K562 (cell line): ENCODE results near the gene ZC3H18. TPM values are rescaled to one million over a fixed set of nuclear protein-coding genes. Genes with fewer than 3 reads are reported as not detected.

Experiments
- ATAC-seq: fragments of 200-7000 bp; cut with Tn5 transposase; 3 replicates; pipeline ENCODE4 v1.9.1; 2020; ENCODE audit warnings: moderate library complexity
- BruUV-seq: library from RNA; stranded (reverse); fragments of 400-500 nt; replicated peaks from 2 replicates; lab custom pipeline; 2021; lab: Mats Ljungman, UMichigan
- CTCF ChIA-PET: fragments of 300-600 bp; formaldehyde crosslinking; extraction: SDS; loops from one replicate; lab custom pipeline; 2021; ENCODE audit warnings: low intra/inter-chr PET ratio; lab: Yijun Ruan, JAX
- POLR2A ChIA-PET: fragments of 300-600, 350-650 bp; sonication (Branson Sonifier 250); formaldehyde crosslinking; extraction: SDS; loops from one replicate; lab custom pipeline; 2021; ENCODE audit warnings: antibody characterized with exemption, inconsistent platforms; lab: Yijun Ruan, JAX
- DNase-seq, 4 experiments: peaks; one replicate each; pipeline versions ENCODE4 v3.0.0 to v3.0.0-alpha.2; 2011 to 2018; ENCODE audit warnings: low spot score in 3 of 4, mixed read lengths in 3 of 4; ENCODE audit errors: extremely low read depth in 1 of 4
- FAIRE-seq: peaks from 2 replicates; lab custom pipeline; 2011; peaks lifted over from hg19 to GRCh38; lab: Jason Lieb, UNC
- H2AFZ ChIP-seq: 2 replicates; pipeline ENCODE4 v1.6.0; 2011; ENCODE audit warnings: low read depth, low read length, control low read depth, inconsistent platforms
- H3K27ac ChIP-seq: fragments of 200-600 bp; 3 replicates; pipeline ENCODE4 v1.8.0; 2011; ENCODE audit warnings: low read depth, mild to moderate bottlenecking, control low read depth, inconsistent platforms, low read length, moderate library complexity, mixed read lengths; ENCODE audit errors: extremely low read depth
- H3K27me3 ChIP-seq, 2 experiments: fragments of 300-600 bp in 1 of 2; 2 replicates in 1 of 2; 3 replicates in 1 of 2; pipeline versions ENCODE4 v1.6.0 to v1.8.0; 2011; ENCODE audit warnings: inconsistent platforms in 2 of 2, low read length in 2 of 2, mild to moderate bottlenecking in 1 of 2, mixed read lengths in 1 of 2, moderate library complexity in 1 of 2; ENCODE audit not compliant: control insufficient read depth in 2 of 2, insufficient read depth in 2 of 2
- H3K36me3 ChIP-seq: fragments of 300-600 bp; 3 replicates; pipeline ENCODE4 v1.8.0; 2011; ENCODE audit warnings: mild to moderate bottlenecking, low read length, inconsistent platforms; ENCODE audit not compliant: control insufficient read depth, insufficient read depth
- H3K4me1 ChIP-seq, 2 experiments: fragments of 200-600 bp in 1 of 2; replicated peaks in 1 of 2; 2 replicates in 1 of 2; 3 replicates in 1 of 2; pipeline versions ENCODE4 v1.5.1 to v1.8.0; 2011; ENCODE audit warnings: inconsistent platforms in 2 of 2, low read length in 2 of 2, mild to moderate bottlenecking in 1 of 2, mixed read lengths in 1 of 2, moderate library complexity in 1 of 2; ENCODE audit not compliant: control insufficient read depth in 2 of 2, insufficient read depth in 2 of 2
- H3K4me2 ChIP-seq: 2 replicates; pipeline ENCODE4 v1.6.1; 2011; ENCODE audit warnings: low read length, control low read depth, inconsistent platforms, mixed read lengths; ENCODE audit not compliant: insufficient read depth
- H3K4me3 ChIP-seq: fragments of 200-600 bp; sonication (generic), shearing (Covaris generic); 2 replicates; pipeline ENCODE4 v1.5.1; 2016; ENCODE audit warnings: control low read depth, inconsistent platforms
- H3K79me2 ChIP-seq: fragments of 200-600 bp; 3 replicates; pipeline ENCODE4 v1.8.0; 2011; ENCODE audit warnings: low read length, inconsistent platforms; ENCODE audit not compliant: control insufficient read depth, insufficient read depth
- H3K9ac ChIP-seq, 2 experiments: 2 replicates each; pipeline versions ENCODE4 v1.6.0 to v1.6.1; 2011; ENCODE audit warnings: low read depth in 2 of 2, low read length in 2 of 2, control low read depth in 1 of 2, inconsistent platforms in 1 of 2, mild to moderate bottlenecking in 1 of 2, mixed read lengths in 1 of 2; ENCODE audit not compliant: insufficient read depth in 1 of 2
- H3K9me1 ChIP-seq: one replicate; pipeline ENCODE4 v1.6.0; 2011; ENCODE audit warnings: inconsistent platforms, mild to moderate bottlenecking, low read length, moderate library complexity; ENCODE audit not compliant: control insufficient read depth, insufficient read depth
- H3K9me3 ChIP-seq: replicated peaks from 2 replicates; pipeline ENCODE4 v1.5.1; 2011; ENCODE audit warnings: low read depth, low read length, inconsistent platforms; ENCODE audit not compliant: control insufficient read depth, insufficient read depth
- H4K20me1 ChIP-seq: replicated peaks from 2 replicates; pipeline ENCODE4 v1.6.1; 2011; ENCODE audit warnings: low read length, inconsistent platforms, mixed read lengths; ENCODE audit not compliant: control insufficient read depth, insufficient read depth
- FOXJ3 ChIP-seq: sonication (generic); formaldehyde crosslinking; IDR thresholded peaks from 2 replicates; pipeline ENCODE4 v1.4.0; 2020; ENCODE audit warnings: mild to moderate bottlenecking, missing genetic modification reagents
- L3MBTL2 ChIP-seq: fragments of 450-650 bp; IDR thresholded peaks from 2 replicates; pipeline ENCODE4 v1.6.1; 2016; ENCODE audit warnings: mild to moderate bottlenecking, moderate library complexity
- MIER1 ChIP-seq: fragments of 450-650 bp; IDR thresholded peaks from 2 replicates; pipeline ENCODE4 v1.6.1; 2016; ENCODE audit warnings: antibody characterized with exemption, mild to moderate bottlenecking, low read depth
- NONO ChIP-seq, 2 experiments: fragments of 200-400 bp in 1 of 2; fragments of 450-650 bp in 1 of 2; formaldehyde crosslinking in 1 of 2; IDR thresholded peaks; 2 replicates each; pipeline ENCODE4 v1.6.1; 2017; ENCODE audit warnings: low read depth in 2 of 2, mild to moderate bottlenecking in 2 of 2, moderate library complexity in 2 of 2, low read length in 1 of 2
- POU5F1 ChIP-seq: fragments of 150-350 bp; IDR thresholded peaks from 2 replicates; pipeline ENCODE4 v1.6.1; 2014; ENCODE audit warnings: borderline replicate concordance, low read length, low read depth, mild to moderate bottlenecking; ENCODE audit not compliant: partially characterized antibody
- SRF ChIP-seq, 2 experiments: fragments of 250-450, 450-650 bp in 1 of 2; sonication (Bioruptor Pico) in 1 of 2; sonication (generic) in 1 of 2; formaldehyde crosslinking; IDR thresholded peaks; 2 replicates each; pipeline versions ENCODE4 v1.5.0 to v1.5.1; 2020 to 2022; ENCODE audit warnings: mild to moderate bottlenecking in 1 of 2, missing genetic modification reagents in 1 of 2
- ZNF436 ChIP-seq: fragments of 250-450, 450-650 bp; sonication (Bioruptor Pico); formaldehyde crosslinking; IDR thresholded peaks from 2 replicates; pipeline ENCODE4 v1.7.0; 2020; ENCODE audit warnings: mild to moderate bottlenecking
- ZNF717 ChIP-seq: fragments of 250-450 bp; sonication (Bioruptor Pico); IDR thresholded peaks from 2 replicates; pipeline ENCODE4 v1.5.0; 2021
- ZNF75A ChIP-seq: fragments of 450-650 bp; formaldehyde crosslinking; IDR thresholded peaks from 2 replicates; pipeline ENCODE4 v1.4.0; 2020; ENCODE audit warnings: mild to moderate bottlenecking
- ZNF830 ChIP-seq: fragments of 250-450 bp; sonication (Bioruptor Pico); IDR thresholded peaks from 2 replicates; pipeline ENCODE4 v1.5.0; 2021; ENCODE audit warnings: mild to moderate bottlenecking
- WGBS: fragments of 100-300 bp; shearing (Covaris generic); methylation state at CpG from one replicate; pipeline ENCODE4 v1.1.6; 2016; ENCODE audit warnings: low coverage, mixed read lengths; ENCODE audit not compliant: insufficient coverage; ENCODE audit errors: missing lambda C conversion rate; 5-methylcytosine and 5-hydroxymethylcytosine counted together
- in situ Hi-C: fragments of 300-500 bp; cut with MboI; formaldehyde crosslinking; loops from 4 replicates; pipeline ENCODE4 v1.15.0; 2018; ENCODE audit warnings: inconsistent platforms, mixed read lengths
- intact Hi-C: fragments of 100-400 bp; cut with micrococcal nuclease; formaldehyde crosslinking; loops from 2 replicates; pipeline ENCODE4 v1.14.2; 2022
- polyA plus RNA-seq, 8 experiments: library from polyadenylated mRNA; depleted of rRNA in 4 of 8; stranded (reverse) in 5 of 8; unstranded in 3 of 8; fragments of >200 nt; fragmentation: Nextera tagmentation in 2 of 8; fragmentation: Illumina TruSeq in 1 of 8; extraction: Ambion mirVana in 2 of 8; extraction: Trizol in 1 of 8; gene quantifications; 2 replicates each; pipeline versions ENCODE4 v1.2.1 to v1.2.3, GENCODE V29; 2011 to 2014; ENCODE audit warnings: inconsistent platforms in 1 of 8, missing spikeins in 1 of 8
- total RNA-seq, 7 experiments: library from RNA; depleted of rRNA in 6 of 7; stranded (reverse); fragments of >200 nt in 6 of 7; fragmentation: Illumina TruSeq in 2 of 7; extraction: Trizol in 2 of 7; gene quantifications; 2 replicates each; pipeline versions ENCODE4 v1.2.1 to v1.2.3, GENCODE V29; 2011 to 2021; ENCODE audit warnings: low replicate concordance in 1 of 7
- TF ChIP-seq, protein P1 (sequence below): fragments of 250-450 bp; sonication (Bioruptor Pico); IDR thresholded peaks from 2 replicates; pipeline ENCODE4 v1.8.0; 2021; ENCODE audit warnings: borderline replicate concordance, mild to moderate bottlenecking, moderate library complexity; ENCODE audit not compliant: poor library complexity, severe bottlenecking
- TF ChIP-seq, protein P2 (sequence below): fragments of 200-800 bp; sonication (Bioruptor generic); IDR thresholded peaks from 2 replicates; pipeline ENCODE4 v1.6.1; 2017; ENCODE audit warnings: missing genetic modification characterization, missing compliant biosample characterization
- TF ChIP-seq, protein P3 (sequence below): sonication (generic); formaldehyde crosslinking; IDR thresholded peaks from 2 replicates; pipeline ENCODE4 v1.8.0; 2022; ENCODE audit warnings: mild to moderate bottlenecking, missing genetic modification reagents
- TF ChIP-seq, protein P4 (sequence below), 2 experiments: IDR thresholded peaks; 2 replicates each; pipeline ENCODE4 v1.6.1; 2012; ENCODE audit warnings: improper control_type of control experiment in 2 of 2, low read depth in 2 of 2, low read length in 2 of 2, borderline replicate concordance in 1 of 2
- TF ChIP-seq, protein P5 (sequence below): fragments of 450-650 bp; formaldehyde crosslinking; IDR thresholded peaks from 2 replicates; pipeline ENCODE4 v1.4.0; 2022; ENCODE audit warnings: missing genetic modification characterization

The ZC3H18 gene
- total and polyA plus RNA-seq, 9 of the 15 experiments (the other 6 are each of a cell fraction or from before 2014, with no cell fraction given): 1.7 to 88.7 (median 26.9) TPM

DNA sequence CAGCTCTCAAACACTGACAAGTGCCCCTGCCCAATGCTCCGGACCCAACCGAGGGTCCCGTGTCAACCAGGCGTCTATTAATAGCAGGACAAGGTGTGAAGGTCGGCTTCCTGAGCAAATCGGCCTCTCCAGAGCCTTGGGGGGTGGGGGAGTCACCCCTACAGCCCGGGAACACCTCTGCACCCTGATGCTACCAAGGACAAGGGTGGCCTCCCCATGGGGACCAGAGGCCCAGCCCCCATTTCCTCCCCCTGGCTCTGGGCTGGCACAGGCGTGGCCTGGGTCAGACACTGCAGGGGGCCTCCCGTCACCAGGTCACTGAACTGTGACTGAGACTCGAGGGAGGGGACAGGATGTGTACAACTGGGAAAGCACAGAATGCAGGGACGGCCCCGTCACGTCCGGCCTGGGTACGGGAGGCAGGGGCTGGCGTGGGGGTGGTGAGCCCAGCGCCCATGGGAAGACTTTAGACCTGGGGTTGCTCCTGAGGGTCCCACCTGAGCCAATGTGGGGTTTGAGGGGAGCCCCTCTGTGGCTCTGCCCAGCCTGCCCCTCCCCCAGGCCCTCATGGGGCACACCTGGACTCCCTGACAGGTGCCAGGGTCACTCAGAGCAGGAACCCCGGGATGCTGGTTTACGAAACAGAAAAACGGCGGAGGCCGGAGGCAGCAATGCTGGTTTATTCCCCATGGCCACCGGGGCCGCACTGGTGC is 81.2 kb downstream of the ZC3H18 start:
- no peaks in the 10 kb centered on the region for H3K27me3 ChIP-seq
- intact Hi-C loops: no loop called here
- peaks cover 3% of the 10 kb centered on the region; the same call in 1 of the 2 replicates for H4K20me1 ChIP-seq
- WGBS: 14% methylated on average over 18 of the region's 24 CpGs
- H3K9me1 ChIP-seq: no peaks in the 10 kb centered on the region
- peak; percentile 79 to 91 (median 84) for DNase-seq
- in situ Hi-C loops: no loop called here
- H3K36me3 ChIP-seq: peaks cover 69% of the 10 kb centered on the region; the same call in 2 of the 3 replicates
- no peaks in the 10 kb centered on the region for H3K9me3 ChIP-seq
- peak overlapping the region; percentile 25 for H2AFZ ChIP-seq
- no TSS peak for BruUV-seq
- ChIA-PET POLR2A (interaction anchor here (0.7 to 1.1 kb wide), 4 partner anchors 11 to 221 kb away, joined by 3 to 4 read pairs (median 3); no protein-coding TSS in a partner anchor), CTCF (no interaction called here)
- peak; percentile 93 for FAIRE-seq
- peak overlapping the region; percentile 73 to 82 for H3K9ac ChIP-seq
- H3K4me1 ChIP-seq: peaks cover 11 to 93% of the 10 kb centered on the region in 2 experiments; a peak in 4 of 5 replicates
- H3K79me2 ChIP-seq: peaks cover 33% of the 10 kb centered on the region
- peak overlapping the region; percentile 92 for H3K4me2 ChIP-seq
- ATAC-seq: peak; percentile 85
- peak overlapping the region; percentile 84 for H3K4me3 ChIP-seq
- peak overlapping the region; percentile 95 for H3K27ac ChIP-seq
- TF ChIP-seq, protein P1, sequence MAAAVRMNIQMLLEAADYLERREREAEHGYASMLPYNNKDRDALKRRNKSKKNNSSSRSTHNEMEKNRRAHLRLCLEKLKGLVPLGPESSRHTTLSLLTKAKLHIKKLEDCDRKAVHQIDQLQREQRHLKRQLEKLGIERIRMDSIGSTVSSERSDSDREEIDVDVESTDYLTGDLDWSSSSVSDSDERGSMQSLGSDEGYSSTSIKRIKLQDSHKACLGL (CRISPR knock-in tag): no peak
- TF ChIP-seq ZNF830 (CRISPR knock-in tag) (no peak), POU5F1 (no peak), ZNF717 (CRISPR knock-in tag) (no peak), SRF (CRISPR knock-in tag; IDR thresholded peaks at IDR 0.05) (no peak), FOXJ3 (CRISPR knock-in tag) (no peak), L3MBTL2 (peak; percentile 49; the same call in 1 of the 2 replicates), NONO (IDR thresholded peaks at IDR 0.05; ENCODE audit: low read depth in 2 of 2, low read length in 1 of 2) (no peak), ZNF75A (no peak), MIER1 (0 out of 2 replicates have a peak, but pooled peaks have one; percentile 21), ZNF436 (CRISPR knock-in tag) (no peak)
- TF ChIP-seq, protein P2, sequence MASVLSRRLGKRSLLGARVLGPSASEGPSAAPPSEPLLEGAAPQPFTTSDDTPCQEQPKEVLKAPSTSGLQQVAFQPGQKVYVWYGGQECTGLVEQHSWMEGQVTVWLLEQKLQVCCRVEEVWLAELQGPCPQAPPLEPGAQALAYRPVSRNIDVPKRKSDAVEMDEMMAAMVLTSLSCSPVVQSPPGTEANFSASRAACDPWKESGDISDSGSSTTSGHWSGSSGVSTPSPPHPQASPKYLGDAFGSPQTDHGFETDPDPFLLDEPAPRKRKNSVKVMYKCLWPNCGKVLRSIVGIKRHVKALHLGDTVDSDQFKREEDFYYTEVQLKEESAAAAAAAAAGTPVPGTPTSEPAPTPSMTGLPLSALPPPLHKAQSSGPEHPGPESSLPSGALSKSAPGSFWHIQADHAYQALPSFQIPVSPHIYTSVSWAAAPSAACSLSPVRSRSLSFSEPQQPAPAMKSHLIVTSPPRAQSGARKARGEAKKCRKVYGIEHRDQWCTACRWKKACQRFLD: no peak
- TF ChIP-seq, protein P3, sequence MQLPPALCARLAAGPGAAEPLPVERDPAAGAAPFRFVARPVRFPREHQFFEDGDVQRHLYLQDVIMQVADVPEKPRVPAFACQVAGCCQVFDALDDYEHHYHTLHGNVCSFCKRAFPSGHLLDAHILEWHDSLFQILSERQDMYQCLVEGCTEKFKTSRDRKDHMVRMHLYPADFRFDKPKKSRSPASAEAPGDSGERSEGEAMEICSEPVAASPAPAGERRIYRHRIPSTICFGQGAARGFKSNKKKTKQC: no peak
- TF ChIP-seq, protein P4, sequence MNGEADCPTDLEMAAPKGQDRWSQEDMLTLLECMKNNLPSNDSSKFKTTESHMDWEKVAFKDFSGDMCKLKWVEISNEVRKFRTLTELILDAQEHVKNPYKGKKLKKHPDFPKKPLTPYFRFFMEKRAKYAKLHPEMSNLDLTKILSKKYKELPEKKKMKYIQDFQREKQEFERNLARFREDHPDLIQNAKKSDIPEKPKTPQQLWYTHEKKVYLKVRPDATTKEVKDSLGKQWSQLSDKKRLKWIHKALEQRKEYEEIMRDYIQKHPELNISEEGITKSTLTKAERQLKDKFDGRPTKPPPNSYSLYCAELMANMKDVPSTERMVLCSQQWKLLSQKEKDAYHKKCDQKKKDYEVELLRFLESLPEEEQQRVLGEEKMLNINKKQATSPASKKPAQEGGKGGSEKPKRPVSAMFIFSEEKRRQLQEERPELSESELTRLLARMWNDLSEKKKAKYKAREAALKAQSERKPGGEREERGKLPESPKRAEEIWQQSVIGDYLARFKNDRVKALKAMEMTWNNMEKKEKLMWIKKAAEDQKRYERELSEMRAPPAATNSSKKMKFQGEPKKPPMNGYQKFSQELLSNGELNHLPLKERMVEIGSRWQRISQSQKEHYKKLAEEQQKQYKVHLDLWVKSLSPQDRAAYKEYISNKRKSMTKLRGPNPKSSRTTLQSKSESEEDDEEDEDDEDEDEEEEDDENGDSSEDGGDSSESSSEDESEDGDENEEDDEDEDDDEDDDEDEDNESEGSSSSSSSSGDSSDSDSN (IDR thresholded peaks at IDR 0.05; ENCODE audit: borderline replicate concordance in 1 of 2, low read depth in 2 of 2, low read length in 2 of 2): no peak
- TF ChIP-seq, protein P5, sequence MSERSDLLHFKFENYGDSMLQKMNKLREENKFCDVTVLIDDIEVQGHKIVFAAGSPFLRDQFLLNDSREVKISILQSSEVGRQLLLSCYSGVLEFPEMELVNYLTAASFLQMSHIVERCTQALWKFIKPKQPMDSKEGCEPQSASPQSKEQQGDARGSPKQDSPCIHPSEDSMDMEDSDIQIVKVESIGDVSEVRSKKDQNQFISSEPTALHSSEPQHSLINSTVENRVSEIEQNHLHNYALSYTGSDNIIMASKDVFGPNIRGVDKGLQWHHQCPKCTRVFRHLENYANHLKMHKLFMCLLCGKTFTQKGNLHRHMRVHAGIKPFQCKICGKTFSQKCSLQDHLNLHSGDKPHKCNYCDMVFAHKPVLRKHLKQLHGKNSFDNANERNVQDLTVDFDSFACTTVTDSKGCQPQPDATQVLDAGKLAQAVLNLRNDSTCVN: no peak
